OCI-LY3 (cell line): ENCODE data around the gene MMP28.

ENCODE experiments used
- H2AFZ ChIP-seq: fragments of 200-600, 300-600 bp; shearing (Covaris generic); 2 replicates; pipeline ENCODE4 v1.6.0; 2014; ENCODE audit warnings: antibody characterized with exemption, low read depth, low read length
- H3K27ac ChIP-seq: fragments of 200-600, 300-600 bp; sonication (generic); 2 replicates; pipeline ENCODE4 v1.5.1; 2014; ENCODE audit warnings: mild to moderate bottlenecking, low read length, moderate library complexity, mixed read lengths
- H3K27me3 ChIP-seq: fragments of 200-600, 300-600 bp; sonication (generic); 2 replicates; pipeline ENCODE4 v1.6.1; 2014; ENCODE audit warnings: low read depth, low read length, mixed read lengths
- H3K36me3 ChIP-seq: fragments of 200-600, 300-600 bp; sonication (generic); replicated peaks from 2 replicates; pipeline ENCODE3; 2014; ENCODE audit warnings: low read depth, low read length, mixed read lengths
- H3K4me1 ChIP-seq: fragments of 300-600, 200-600 bp; sonication (generic); 2 replicates; pipeline ENCODE4 v1.6.1; 2014; ENCODE audit warnings: low read length, mixed read lengths
- H3K4me2 ChIP-seq: fragments of 200-600, 300-600 bp; sonication (generic); 2 replicates; pipeline ENCODE4 v1.6.1; 2014; ENCODE audit warnings: low read length, mixed read lengths
- H3K4me3 ChIP-seq: fragments of 300-600, 200-600 bp; sonication (generic); 2 replicates; pipeline ENCODE4 v1.5.1; 2014; ENCODE audit warnings: antibody characterized with exemption, mild to moderate bottlenecking, low read length, moderate library complexity
- H3K79me2 ChIP-seq: fragments of 300-600, 200-600 bp; shearing (Covaris generic); 2 replicates; pipeline ENCODE4 v1.6.1; 2014; ENCODE audit warnings: mild to moderate bottlenecking, low read length, mixed read lengths
- H3K9ac ChIP-seq: fragments of 300-600, 200-600 bp; shearing (Covaris generic); 2 replicates; pipeline ENCODE4 v1.6.0; 2014; ENCODE audit warnings: mild to moderate bottlenecking, low read length, moderate library complexity
- H3K9me3 ChIP-seq: fragments of 200-600, 300-600 bp; shearing (Covaris generic); 2 replicates; pipeline ENCODE4 v1.6.1; 2014; ENCODE audit warnings: low read length, mixed read lengths; ENCODE audit not compliant: insufficient read depth
- H4K20me1 ChIP-seq: fragments of 200-600, 300-600 bp; sonication (generic); 2 replicates; pipeline ENCODE4 v1.6.1; 2016; ENCODE audit warnings: low read length, mixed read lengths; ENCODE audit not compliant: insufficient read depth
- CTCF ChIP-seq: fragments of 200-600, 300-600 bp; sonication (generic); IDR thresholded peaks from 2 replicates; pipeline ENCODE4 v1.5.1; 2014; ENCODE audit warnings: antibody characterized with exemption, low read length, low read depth
- EZH2phosphoT487 ChIP-seq: fragments of 200-600 bp; shearing (Covaris generic); IDR thresholded peaks from 2 replicates; pipeline ENCODE4 v1.6.1; 2018; ENCODE audit warnings: antibody characterized with exemption, mixed run types, low read depth

MMP28 gene

DNA sequence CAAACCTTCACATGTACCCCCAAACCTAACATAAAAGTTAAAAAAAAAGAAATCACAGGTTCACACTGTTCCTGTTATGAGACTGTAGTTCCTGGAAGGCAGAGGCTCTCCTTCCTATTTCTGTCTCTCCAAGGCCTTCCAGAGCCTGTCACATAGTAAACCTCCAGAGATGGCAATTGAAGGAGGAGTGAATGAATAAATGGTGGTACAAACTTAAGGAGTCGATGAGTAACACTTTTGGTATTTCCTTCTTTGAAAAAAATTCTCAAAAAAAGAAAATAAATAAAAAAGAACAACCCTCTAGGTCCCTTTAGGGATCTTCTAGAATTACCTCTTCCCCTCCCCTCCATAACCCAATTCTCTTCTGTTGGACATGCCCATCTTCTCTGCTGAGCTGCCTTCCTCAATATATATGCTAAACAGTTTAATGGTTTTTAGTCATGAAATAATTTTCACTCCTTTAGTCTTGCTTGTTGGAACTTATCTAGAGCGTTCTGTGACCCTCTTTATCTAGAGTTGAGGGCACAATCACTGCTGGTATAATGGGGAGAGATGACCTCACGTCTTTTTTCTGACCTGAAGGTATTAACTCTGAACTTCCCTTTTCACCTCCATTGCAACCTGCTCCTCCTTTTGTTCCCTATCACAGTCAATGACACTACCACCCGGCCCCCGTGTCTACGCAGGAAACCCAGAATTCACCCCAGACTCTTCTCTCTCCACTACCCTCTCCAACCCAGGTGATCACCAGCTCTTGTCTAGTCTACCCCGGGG, 12.1 kb upstream of the MMP28 start:
- Histone ChIP-seq H3K9me3 (no peaks in the 10 kb centered on the region), H2AFZ (no peak overlapping the region), H3K4me2 (peak overlapping the region; percentile 94), H4K20me1 (peaks cover 24% of the 10 kb centered on the region), H3K4me1 (peaks cover 25% of the 10 kb centered on the region), H3K9ac (peak overlapping the region; percentile 98; the same call in 1 of the 2 replicates), H3K27ac (no peak overlapping the region), H3K4me3 (no peak overlapping the region), H3K36me3 (peaks cover 16% of the 10 kb centered on the region), H3K79me2 (peaks cover 33% of the 10 kb centered on the region), H3K27me3 (peaks cover 21% of the 10 kb centered on the region)
- no peak for TF ChIP-seq CTCF
- no peak for TF ChIP-seq EZH2phosphoT487

- peaks cover 21% of the 10 kb centered on the region for H3K27me3 ChIP-seq
- TF ChIP-seq EZH2phosphoT487 (no peak), CTCF (peak; percentile 97)
- peaks cover 21% of the 10 kb centered on the region for H3K4me1 ChIP-seq
- no peaks in the 10 kb centered on the region for H3K36me3 ChIP-seq
- H3K27ac ChIP-seq: no peak overlapping the region
- H3K4me2 ChIP-seq: no peak overlapping the region
- no peaks in the 10 kb centered on the region for H3K9me3 ChIP-seq
- H4K20me1 ChIP-seq: no peaks in the 10 kb centered on the region
- no peak overlapping the region for H3K4me3 ChIP-seq
- H3K79me2 ChIP-seq: peaks cover 5% of the 10 kb centered on the region
- no peak overlapping the region for H3K9ac ChIP-seq
- H2AFZ ChIP-seq: no peak overlapping the region; the same call in 1 of the 2 replicates
Observed at GRCh38 chr17:35804658-35805192, 9.3 kb upstream of the MMP28 start.

DNA sequence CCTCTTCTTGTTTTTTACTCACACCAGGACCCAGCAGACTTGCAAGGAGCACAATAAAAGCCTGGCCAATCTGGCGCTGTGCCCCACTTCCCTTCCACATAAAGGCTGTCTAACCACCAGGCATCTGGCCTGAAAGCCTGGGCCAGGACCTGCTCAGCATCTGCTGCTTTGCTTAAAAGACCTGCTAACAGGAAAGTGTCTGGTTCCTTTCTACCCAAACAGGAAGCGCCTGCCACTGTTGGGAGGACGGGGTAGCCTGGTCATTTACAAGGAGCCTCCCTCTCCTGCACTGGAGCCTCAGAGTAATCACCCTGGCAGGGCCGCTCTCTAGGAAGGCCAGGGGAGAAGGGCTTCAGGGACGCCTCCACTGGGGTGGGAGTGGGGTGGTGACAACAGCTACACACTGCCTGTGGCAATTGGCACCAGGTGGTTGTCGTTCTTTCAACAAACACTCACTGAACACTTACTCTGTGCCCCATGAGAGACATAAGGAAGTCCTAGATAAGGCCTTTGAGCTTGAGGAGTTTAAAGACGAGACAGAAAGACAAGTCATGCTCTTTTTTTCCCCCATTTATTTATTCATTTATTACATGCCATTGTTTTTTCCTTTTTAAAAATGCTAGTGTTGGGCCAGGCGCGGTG, 6.3 kb upstream of the MMP28 start:
- TF ChIP-seq EZH2phosphoT487: no peak
- TF ChIP-seq CTCF: no peak
- H4K20me1 ChIP-seq: no peaks in the 10 kb centered on the region
- H3K9ac ChIP-seq: no peak overlapping the region
- H3K4me1 ChIP-seq: peaks cover 10% of the 10 kb centered on the region
- H3K4me3 ChIP-seq: no peak overlapping the region
- no peaks in the 10 kb centered on the region for H3K9me3 ChIP-seq
- H2AFZ ChIP-seq: peak overlapping the region; percentile 45; the same call in 1 of the 2 replicates
- no peak overlapping the region for H3K4me2 ChIP-seq
- H3K79me2 ChIP-seq: no peaks in the 10 kb centered on the region
- no peaks in the 10 kb centered on the region for H3K36me3 ChIP-seq
- H3K27ac ChIP-seq: no peak overlapping the region
- peaks cover 30% of the 10 kb centered on the region for H3K27me3 ChIP-seq

DNA sequence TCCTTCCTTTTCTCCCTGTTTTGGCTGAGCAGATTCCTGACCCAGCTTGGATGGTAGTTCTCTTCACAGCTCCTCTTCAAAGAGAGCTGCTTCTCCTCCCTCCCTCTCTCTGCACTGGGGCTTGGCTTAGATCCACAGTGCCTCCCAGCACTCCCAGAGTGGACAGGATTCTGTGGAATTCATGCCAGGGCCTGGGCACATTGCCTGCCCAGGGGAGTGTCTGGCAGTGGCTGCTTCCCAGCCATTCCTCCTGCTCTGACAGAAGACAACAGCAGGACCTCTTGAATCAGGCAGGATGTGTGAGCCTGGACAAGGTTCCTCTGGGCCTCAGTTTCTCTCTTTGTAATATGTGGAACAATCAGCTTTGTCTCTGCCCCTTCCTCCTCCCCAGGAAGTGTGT, 4.5 kb upstream of the MMP28 start:
- no peak overlapping the region for H3K9ac ChIP-seq

More for the DNA sequence above, 4.5 kb upstream of the MMP28 start:
- TF ChIP-seq EZH2phosphoT487: no peak
- TF ChIP-seq CTCF: no peak
- Histone ChIP-seq H3K4me3 (no peak overlapping the region), H4K20me1 (no peaks in the 10 kb centered on the region), H3K79me2 (no peaks in the 10 kb centered on the region), H3K36me3 (no peaks in the 10 kb centered on the region), H3K4me2 (no peak overlapping the region), H3K27ac (no peak overlapping the region), H3K9me3 (no peaks in the 10 kb centered on the region), H2AFZ (no peak overlapping the region), H3K4me1 (peaks cover 9% of the 10 kb centered on the region), H3K27me3 (peaks cover 39% of the 10 kb centered on the region)
